Activated CD4-positive, CD25-positive, alpha-beta regulatory T cell treated with anti-CD3 and anti-CD28 coated beads, Interleukin-2, amount 50 U/mL, for 72 hours (primary cell): ENCODE results near the gene C2orf49.
A peak's percentile ranks its signal among the peaks of the same experiment; 100 is the strongest.
"Not testable (repeated sequence)": the region's sequence is repeated elsewhere in the genome, so short reads cannot be mapped to it uniquely, and the experiment has no call there.

Source experiments
- DNase-seq: peaks from one replicate; pipeline ENCODE4 v3.0.0; 2021

The C2orf49 gene

DNA sequence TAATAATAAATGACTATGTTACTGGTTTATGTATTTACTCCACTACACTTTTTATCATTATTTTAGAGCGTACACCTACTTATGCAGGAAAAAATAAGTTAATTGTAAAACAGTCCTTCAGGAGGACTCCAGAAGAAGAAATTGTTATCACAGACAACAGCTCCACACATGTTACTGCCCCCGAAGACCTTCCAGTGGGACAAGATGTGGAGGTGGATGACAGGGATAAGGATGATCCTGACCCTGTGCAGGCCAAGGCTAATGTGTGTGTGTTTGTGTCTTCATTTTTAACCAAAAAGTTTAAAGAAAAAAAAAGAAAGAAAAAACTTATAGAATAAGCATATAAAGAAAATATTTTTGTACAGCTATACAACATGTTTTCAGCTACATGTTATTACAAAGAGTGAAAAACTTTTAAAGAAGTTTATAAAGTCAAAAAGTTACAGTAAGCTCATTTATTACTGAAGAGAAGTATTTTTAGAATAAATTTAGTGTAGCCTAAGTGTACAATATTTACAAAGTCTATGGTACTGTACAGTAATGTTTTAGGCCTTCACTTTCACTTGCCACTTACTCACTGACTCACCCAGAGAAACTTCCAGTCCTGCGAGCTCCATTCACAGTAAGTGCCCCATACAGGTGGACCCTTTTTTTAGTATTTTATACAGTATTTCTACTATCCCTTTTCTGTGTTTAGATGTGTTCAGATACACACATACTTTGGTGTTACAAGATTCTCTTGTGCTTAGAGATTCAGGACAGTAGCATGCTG, 15.3 kb upstream of the C2orf49 start:
- no peak for DNase-seq

DNA sequence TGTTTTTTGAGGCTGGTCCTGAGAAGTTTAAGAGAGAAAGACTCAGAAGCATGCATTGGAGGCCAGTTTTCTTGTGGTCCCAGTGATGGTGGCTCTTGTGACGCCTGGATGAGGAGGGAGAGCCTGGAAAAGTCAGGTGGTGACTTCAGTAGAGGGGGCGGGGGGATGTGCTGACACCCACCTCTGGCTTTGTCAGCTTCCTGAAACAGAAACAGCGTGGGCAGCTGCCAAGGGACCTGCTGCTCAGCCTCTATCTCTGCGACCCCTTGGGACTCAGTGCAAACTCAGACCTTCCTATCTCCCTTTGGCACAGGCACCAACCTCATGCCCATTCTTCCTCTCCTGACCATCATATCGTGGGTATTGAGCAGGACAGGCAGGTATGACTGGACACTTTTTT, 14.2 kb upstream of the C2orf49 start:
- no peak for DNase-seq

DNA sequence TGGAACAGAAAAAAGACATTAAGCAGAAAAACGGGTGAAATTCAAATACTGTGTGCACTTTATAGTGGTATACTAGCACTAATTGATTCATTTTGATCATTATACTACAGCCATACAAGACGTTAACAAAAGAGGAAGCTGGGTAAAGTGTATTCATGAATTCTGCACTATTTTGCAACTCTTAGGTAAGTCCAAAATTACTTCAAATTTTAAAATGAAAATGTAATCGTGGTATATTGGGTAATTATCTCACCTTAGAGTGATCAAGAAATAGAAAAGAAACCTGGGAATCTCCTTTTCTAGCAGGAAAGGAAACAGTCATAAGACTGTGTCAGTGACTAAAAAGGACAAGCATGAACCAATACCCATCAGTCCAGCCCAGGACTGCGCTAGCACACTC, 13.2 kb upstream of the C2orf49 start:
- DNase-seq, result no peak

DNA sequence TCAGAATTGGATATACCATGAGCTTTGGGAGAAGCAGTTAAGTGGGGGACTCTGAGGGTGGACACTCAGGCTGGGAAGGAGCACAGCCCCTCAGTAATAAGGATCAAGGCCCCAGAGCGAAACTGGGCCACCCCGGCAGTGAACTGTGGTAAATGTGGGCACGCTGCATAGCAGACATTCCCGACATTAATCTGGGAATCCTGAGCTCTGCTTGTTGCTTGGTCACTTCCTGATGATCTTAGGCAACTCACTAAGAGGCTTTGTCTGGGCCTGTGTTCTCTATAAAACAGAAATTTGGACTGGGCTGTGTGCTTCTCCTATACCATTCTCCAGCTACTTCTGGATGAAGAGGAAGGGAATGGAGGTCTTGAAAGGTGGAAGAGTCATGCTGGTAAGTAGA, 12.6 kb upstream of the C2orf49 start:
- no peak for DNase-seq

DNA sequence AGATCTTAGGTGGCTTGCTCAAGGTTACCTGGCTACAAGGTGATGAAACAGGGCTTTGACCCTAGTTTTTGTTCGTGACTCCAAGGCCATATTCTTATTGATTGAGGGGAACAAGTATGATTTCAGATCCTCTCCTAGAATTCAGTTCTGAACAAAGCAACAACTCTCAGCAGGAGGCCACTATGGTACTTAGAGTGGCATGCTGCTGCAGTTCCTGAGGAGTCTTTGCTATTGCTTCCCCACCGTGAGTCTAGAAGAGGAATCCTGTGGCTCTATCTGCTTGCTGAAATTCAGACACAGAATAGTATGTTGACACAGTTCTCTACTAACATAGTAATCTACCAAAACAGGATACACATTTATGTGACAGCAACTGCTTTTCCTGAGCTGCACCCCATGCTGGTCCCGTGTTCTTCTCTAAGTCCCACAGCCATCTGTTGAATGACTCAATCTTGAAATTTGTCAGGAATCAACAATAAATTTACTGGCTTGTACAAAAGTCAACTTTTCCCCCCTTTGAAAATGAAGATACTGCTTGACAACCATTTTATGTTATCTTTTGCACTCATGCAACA, 11.9 kb upstream of the C2orf49 start:
- DNase-seq, result no peak

DNA sequence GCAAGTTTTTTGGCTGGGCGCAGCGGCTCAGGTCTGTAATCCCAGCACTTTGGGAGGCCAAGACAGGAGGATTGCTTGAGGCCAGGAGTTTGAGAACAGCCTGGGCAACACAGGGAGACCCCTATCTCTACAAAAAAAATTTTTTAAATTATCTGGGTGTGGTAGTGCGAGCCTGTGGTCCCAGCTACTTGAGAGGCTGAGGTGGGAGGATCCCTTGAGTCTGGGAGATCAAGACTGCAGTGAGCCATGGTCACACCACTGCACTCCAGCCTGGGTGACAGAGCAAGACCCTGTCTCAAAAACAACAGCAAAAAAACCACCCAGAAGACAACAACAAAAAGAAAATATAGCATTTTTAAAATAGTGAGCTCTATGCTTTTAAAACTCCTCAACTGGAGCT, 10.1 kb upstream of the C2orf49 start:
- not testable (repeated sequence) for DNase-seq

DNA sequence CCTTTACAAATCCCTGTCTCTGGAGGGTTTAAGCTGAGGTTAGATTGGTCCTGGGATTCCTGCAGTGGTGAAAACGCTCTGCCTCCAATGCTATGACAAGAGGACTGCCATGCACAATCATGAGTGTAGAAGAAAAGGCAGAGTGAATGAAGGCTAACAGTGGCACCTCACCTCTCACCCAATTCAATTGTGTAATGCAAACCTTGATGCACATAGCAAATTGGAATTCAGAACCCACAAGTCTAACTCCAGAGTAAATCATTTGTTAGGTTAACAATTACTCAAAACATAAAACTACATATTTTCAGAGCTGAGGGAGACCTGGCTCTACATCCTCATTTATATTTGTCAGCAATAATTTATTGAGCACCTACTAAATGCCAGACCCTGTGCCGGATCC, 9.7 kb upstream of the C2orf49 start:
- DNase-seq, result no peak

DNA sequence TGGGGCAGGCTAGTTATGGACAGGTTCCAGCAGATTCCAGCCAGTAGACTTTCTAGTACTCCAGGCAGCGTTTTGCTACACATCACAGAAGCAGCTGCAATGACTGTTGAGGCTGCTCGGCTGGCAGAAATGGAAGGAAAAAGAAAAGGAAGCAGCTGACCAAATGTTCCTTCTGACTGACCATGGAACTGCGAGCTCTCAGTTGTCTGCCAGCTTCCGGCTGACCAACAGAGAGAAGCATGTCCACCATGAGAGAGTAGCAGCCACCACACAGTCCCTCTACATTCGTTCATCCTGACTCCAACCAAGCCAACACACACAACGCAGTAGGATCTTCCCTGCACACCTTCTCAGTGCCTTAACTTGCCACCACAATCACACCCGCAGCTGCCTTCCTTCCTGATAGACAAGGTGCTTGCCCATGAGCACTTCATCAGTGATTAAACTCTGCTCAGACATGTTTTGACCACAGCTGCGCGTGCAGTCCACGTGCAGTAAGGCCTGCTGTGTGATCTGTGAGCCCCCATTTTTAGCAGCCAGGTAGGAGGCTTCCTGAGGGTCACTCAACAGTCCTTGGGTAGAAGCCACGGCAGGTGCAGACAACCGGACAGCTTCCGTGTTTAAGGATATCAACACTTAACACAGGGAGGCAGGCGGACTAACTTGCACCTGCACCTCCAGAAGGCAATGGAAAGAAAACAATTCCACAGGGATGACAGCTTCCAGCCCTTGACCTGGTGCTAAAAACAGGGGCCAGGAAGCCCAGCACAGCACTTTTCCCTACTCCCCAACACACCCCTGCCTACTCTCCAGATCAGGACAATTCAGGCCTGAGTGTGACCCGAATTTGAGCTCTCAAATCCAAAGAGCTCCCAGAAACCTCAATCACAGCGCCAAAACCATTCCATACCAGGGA, 8.8 kb upstream of the C2orf49 start:
- DNase-seq, result peak; percentile 33

DNA sequence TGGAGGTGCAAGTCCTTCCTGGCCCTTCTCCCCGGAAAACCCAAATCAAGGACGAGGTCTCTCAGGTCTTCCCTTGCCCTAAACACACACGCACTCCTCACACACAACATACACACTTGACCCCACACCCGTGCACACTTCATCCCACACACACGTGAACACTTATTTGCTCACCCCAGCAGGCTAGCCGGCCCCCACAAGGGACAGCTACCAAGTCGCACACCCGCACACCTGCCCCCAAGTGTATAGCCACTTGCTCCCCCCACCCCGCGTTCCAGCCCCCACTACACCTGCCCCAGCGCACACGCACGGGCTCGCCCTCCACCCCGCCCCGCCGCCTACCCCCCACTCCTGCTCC, 8.2 kb upstream of the C2orf49 start:
- peak; percentile 36 for DNase-seq

DNA sequence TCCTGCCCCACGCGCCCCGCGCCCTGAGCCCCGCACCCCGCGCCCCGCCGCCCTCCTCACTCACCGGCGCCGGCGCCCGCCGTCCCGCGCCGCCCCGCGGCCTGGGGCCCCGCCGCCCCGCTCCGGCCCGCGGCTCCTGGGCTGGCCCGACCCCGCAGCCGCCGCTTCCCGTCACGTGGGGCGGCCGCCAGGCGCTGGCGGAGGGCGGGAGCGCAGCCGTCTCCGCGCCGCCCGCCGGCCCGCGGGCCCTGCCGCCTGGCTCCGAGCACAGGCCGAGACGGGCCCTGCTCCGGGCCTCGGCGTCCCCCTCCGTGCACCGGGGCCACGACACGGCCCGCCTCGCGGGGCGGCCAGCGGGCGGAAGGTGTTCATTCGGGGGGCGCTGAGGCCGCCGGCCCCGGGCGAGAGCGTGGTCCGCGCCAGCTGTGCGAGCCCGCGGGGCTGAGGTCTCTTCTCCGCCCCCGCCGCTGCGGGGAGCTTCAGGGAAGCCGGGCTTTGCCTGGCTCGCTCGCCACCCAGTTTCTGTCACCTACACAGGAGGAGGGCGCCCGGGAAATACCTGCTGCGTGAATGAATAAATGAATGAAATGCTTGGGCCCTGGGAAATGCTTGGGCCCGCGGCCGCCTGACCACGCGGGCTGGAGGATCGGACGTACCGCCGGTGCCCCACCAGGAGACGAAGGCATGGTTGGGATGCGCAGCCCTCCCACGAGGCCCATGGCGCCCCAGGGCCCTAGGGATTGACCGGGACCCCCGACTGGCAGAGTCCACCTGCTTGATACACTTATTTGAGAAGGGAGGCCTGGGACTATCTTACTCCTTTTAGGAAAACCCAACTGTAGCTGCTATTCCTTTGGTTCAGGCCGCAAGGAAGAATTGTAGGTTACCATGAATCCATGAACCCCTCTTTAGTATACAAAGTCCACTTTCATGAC, 7.5 kb upstream of the C2orf49 start, which contains the start of gene TGFBRAP1:
Gene TGFBRAP1 (minus strand): TSS at position 175 of the 935 bp plus-strand sequence. CDS start 21,434 bp downstream, outside the sequence.
- DNase-seq, result peak; percentile 69

DNA sequence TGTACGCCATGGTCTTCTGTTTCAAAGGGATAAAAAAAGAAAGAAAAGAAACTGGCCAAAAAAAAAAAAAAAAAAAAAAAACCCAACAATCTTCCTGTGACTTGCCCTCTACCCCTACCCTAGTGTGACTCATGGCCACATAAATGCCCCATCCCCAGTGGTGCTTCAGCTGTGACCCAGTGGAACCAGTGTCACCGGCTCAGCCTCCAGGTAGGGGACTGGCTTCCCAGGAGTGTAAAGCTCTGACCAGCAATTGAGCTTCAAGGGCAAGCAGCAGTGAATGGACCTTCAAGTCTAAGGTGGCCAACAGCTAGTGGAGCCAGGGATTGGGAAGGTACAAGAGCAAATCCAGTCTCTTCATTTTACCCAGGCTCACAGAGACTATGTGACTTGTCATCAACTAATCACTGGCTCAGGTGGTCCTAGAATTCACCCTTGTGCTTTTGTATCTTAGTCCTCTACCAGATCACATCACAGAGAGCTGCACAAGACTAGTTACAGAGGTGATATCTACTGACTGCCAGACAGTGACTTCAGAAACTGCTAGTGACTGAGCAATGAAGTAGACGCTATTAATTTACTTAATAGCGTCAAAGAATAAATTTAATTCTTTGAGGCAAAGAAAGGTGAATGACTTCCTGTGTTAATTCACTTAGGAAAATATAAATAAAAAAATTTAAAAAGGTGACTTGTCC, 6.5 kb upstream of the C2orf49 start:
- DNase-seq, result no peak

DNA sequence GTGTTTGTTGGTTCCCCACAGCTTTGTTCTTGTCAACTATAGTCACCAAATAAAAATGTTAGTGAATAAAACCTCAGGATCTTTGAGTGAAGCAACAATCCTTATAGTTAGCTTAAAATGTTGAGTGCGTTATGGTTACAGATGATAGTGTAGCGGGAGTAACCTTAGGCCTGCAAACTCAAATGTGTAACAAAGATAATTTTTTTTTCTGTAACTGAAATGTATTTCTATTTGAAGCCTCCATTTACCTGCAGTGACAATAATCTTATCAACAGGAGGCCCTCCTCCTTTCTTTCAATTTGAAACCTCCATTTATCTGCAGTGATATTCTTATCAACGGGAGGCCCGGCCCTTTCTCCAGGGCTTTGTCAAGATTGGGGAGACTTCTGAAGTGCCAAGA, 3.1 kb upstream of the C2orf49 start:
- DNase-seq, result no peak

DNA sequence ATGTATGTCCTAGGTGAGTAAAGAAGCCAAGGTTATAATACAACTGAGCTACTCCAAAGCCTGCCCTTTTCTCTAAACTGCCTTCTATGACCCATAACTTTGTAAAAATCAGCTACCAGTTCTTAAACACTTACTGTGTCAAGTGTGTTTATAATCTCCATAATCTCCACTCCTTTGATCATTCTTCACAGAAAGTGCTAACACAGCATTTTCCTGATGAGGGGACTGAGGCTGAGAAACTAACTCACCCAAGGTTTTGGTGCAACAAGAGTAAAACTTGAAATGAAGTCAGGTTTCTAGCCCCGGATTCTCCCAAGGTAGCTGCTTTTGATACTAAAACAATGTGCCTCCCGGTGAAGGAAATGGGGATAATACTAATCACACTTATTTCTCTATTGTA, 1.9 kb upstream of the C2orf49 start:
- DNase-seq, result no peak

DNA sequence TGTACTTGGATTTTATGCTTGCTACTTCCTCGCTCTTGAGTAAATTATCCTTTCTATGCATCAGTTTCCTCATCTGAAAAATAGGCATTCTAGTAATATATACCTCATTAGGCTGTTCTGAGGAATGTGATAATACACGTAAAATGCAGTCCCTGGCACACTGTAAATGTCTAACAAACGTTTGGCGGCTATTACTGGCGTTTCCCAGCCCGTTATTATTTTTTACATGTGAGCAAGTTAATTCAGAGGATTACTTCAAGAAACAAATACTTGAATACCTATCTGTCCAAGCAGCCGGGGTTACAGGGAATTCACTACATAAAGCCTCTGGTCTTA, 586 bp upstream of the C2orf49 start:
- no peak for DNase-seq

DNA sequence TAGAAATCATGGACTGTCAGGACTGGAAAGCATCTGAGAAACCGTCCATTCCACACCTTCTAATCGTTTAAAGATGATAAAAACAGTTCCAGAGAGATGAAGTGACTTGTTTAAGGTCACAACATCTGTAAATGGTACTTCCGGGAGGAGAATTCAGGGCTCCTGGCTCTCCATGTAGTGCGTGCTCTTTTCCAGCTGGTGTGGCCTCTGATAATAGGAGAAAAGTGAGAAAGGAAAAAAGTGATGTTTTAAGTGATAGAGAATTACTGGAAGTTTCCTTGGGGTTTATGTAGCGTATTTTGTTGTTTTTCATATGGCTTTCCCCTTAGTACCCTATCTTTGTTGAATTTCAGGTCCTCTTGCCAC, 663 bp downstream of the C2orf49 start:
- DNase-seq, result no peak

DNA sequence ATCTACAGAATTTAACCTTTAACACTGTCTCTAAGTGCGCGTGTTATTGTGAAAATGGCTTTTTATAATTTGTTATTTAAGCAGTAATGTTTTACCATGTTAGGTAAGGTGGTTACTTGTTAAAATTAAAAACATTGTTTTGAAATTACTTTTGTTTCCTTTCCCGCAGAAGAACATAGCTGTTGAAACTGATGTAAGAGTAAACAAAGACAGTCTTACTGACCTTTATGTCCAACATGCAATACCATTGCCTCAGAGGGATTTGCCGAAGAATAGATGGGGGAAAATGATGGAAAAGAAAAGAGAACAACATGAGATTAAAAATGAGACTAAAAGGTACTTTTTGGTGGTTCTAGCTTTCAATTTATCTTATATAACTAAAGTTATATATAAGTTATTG, 2.1 kb downstream of the C2orf49 start:
- no peak for DNase-seq

DNA sequence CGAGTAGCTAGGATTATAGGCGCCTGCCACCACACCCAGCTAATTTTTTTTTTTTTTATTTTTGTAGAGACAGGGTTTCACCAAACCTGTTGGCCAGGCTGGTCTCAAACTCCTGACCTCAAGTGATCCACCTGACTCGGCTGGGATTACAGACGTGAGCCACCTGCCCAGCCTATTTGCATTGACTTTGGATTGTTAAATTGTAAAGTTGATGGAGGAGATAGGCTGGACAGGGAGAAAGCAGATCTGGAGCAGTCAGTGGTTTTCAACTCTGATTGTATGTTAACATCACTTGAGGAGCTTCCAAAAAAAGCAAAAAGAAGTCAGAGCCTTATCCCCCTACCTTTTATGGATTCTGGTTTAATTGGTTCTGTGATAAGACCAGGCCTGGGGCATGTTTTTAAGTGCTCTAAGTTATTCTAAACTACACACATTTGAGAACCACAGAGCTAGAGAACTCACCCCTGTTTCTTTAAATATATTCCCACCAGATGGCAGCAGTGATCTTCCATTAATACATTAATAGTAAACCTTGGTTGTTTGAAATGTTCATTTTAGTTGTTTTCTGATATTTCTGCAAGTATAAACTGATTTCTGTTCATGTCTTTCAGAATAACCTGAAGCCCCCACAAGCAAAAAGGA, 7.5 kb downstream of the C2orf49 start:
- DNase-seq, result no peak

DNA sequence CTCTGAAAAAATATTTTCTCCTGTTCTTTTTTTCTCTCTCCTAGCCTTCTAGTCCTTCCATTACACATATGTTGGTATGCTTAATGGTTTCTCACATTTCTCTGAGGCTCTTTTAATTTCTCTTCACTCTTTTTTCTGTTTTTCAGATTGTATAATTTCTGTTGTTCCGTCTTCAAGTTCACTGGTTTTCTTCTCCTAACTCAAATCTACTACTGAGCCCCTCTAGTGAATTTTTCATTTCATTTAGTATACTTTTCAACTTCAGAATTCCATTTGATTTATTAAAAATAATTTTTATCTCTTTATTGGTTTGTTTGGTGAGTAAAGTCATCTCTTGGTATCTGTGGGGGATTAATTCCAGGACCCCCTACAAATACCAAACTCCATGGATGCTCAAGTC, 19.8 kb downstream of the C2orf49 start:
- DNase-seq, result no peak

DNA sequence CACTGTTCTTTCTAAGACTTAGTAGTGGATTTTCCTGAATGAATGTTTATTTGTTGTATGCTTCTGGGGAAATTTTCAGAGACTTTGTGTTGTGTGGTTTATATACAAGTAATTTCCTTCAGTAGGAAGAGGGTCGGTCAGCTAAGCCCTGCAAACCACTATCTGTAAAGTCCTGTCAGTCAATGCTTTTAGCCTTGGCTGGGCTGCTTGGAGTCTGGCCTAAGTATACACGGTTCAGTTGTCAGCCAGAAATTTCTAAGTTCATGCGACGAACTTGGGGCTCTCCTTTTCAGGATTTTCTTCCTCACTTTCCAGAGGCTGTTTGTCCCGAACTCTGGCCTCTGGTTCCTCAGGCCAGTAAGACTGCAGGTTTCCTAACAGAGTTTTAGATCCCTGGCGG, 21.3 kb downstream of the C2orf49 start:
- DNase-seq, result no peak

DNA sequence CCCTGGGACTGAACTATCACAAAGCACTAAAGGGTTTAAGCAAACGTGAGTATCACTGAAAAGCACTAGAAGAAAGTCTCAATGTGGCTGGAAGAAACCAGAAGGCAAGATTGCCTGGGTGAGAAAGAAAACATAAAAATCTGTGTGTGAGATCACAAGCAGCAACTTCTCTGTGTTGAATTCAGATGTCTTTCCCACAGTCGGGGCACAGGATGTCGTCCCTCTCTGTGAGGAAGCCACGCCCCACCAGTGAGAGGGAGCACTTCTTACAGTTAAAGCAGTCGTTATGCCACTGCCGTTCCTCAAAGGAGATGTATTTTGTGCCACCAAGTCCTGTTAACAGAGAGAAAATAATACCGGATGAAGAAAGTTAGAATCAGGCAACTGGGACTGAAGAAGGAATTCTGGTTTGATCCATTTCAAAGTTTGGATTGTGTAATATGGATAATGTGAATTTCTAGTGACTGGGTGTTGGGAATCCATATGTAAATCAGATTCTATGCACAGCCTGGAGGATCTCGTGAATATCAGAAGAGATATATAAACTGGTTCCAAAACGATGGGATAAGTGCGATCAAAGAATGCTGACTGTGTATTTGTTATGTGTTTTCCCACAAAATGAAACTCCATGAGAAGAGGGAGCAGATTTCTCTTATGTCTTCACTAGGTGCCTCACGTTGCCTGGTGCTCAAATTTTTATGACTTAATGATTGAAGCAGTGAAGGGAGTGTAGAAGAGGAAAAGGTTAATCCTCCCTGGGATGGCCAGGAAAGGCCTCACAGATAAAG, 24.0 kb downstream of the C2orf49 start:
- DNase-seq, result no peak
